Upper lobe of right lung (tissue), 1 donor: ENCODE results near the gene GPC3. TPM values are rescaled to one million over a fixed set of nuclear protein-coding genes. Genes with fewer than 3 reads are reported as not detected.

Experiments
- ATAC-seq: fragments of 200-7000 bp; cut with Tn5 transposase; one replicate; pipeline ENCODE4 v1.9.1; 2020; ENCODE audit warnings: mild to moderate bottlenecking, moderate library complexity
- DNase-seq: peaks from one replicate; pipeline ENCODE4 v3.0.0-alpha.2; 2020
- H3K27ac ChIP-seq: fragments of 200-600 bp; one replicate; pipeline ENCODE4 v1.8.0; 2022
- H3K27me3 ChIP-seq: fragments of 200-600 bp; one replicate; pipeline ENCODE4 v1.8.0; 2022; ENCODE audit warnings: mild to moderate bottlenecking
- H3K36me3 ChIP-seq: fragments of 200-600 bp; one replicate; pipeline ENCODE4 v1.8.0; 2022
- H3K4me1 ChIP-seq: fragments of 200-600 bp; one replicate; pipeline ENCODE4 v1.8.0; 2022
- H3K4me3 ChIP-seq: fragments of 200-600 bp; one replicate; pipeline ENCODE4 v1.8.0; 2022; ENCODE audit warnings: mild to moderate bottlenecking
- H3K9me3 ChIP-seq: fragments of 200-600 bp; one replicate; pipeline ENCODE4 v1.8.0; 2022
- intact Hi-C: fragments of 100-400 bp; cut with DNase I; formaldehyde crosslinking; loops from one replicate; pipeline ENCODE4 v1.11.0; 2022
- total RNA-seq: library from RNA; stranded (reverse); fragmentation: NEBNext Ultra II Directional; extraction: Animal tissue kit (Norgen Biotek cat#: 25700); gene quantifications from one replicate; pipeline ENCODE4 v1.2.1, GENCODE V29; 2021
- TF ChIP-seq, protein P1 (sequence below): fragments of 200-600 bp; IDR thresholded peaks from one replicate; pipeline ENCODE4 v1.8.0; 2022; ENCODE audit warnings: antibody characterized with exemption
- donor health status: DM: no; HTN: yes; CAD: no; lungs with severe emphysema.

Gene GPC3
- total RNA-seq, 1 donor from 2014 or later: 67.7 TPM

DNA sequence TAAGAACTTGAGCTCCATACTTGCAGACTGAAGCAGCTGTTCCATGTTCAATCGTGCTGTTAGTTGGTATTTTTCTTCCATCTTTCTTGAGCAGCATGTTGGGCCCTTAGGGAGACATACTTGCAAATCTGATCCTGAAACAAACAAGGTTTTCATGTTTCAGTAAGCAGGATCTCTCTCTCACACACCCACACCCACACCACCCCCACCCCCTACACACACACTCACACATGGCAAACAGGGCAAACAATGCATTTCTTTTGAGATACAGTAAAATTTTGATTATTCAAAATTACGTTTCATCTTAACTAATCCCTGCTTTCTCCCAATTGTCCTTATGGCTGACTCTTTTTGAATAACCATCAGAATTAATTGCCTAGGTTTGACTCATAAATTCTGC lies 32.3 kb downstream of the GPC3 start:
- Histone ChIP-seq H3K27me3 (no peaks in the 10 kb centered on the region), H3K4me3 (no peak overlapping the region), H3K9me3 (no peaks in the 10 kb centered on the region), H3K36me3 (no peaks in the 10 kb centered on the region), H3K27ac (no peak overlapping the region), H3K4me1 (no peaks in the 10 kb centered on the region)
- TF ChIP-seq, protein P1, sequence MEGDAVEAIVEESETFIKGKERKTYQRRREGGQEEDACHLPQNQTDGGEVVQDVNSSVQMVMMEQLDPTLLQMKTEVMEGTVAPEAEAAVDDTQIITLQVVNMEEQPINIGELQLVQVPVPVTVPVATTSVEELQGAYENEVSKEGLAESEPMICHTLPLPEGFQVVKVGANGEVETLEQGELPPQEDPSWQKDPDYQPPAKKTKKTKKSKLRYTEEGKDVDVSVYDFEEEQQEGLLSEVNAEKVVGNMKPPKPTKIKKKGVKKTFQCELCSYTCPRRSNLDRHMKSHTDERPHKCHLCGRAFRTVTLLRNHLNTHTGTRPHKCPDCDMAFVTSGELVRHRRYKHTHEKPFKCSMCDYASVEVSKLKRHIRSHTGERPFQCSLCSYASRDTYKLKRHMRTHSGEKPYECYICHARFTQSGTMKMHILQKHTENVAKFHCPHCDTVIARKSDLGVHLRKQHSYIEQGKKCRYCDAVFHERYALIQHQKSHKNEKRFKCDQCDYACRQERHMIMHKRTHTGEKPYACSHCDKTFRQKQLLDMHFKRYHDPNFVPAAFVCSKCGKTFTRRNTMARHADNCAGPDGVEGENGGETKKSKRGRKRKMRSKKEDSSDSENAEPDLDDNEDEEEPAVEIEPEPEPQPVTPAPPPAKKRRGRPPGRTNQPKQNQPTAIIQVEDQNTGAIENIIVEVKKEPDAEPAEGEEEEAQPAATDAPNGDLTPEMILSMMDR: no peak
- no peak for ATAC-seq
- no peak for DNase-seq
- intact Hi-C loops: no loop called here

DNA sequence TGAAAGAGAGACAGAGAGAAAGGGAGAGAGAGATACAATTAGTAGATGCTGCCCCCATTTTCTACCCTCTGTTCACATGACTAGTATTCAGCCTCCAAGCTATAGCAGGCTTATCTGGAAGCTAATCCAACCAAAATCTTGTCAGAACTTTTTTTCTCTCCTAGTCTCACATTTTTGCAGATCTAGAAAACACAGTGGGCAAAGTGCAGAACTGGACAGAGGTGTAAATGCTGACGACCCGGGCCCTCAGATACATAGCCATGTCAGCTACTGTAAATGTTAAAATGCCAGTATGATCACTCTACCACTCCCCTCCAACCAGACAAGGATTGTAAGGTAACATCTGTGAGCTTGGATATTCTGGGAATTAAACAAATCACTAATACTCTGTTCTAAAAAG lies 34.3 kb downstream of the GPC3 start:
- Histone ChIP-seq H3K27ac (no peak overlapping the region), H3K36me3 (no peaks in the 10 kb centered on the region), H3K4me3 (no peak overlapping the region), H3K9me3 (no peaks in the 10 kb centered on the region), H3K27me3 (no peaks in the 10 kb centered on the region), H3K4me1 (no peaks in the 10 kb centered on the region)
- no peak for ATAC-seq
- TF ChIP-seq, protein P1: no peak
- no peak for DNase-seq
- intact Hi-C loops: no loop called here

DNA sequence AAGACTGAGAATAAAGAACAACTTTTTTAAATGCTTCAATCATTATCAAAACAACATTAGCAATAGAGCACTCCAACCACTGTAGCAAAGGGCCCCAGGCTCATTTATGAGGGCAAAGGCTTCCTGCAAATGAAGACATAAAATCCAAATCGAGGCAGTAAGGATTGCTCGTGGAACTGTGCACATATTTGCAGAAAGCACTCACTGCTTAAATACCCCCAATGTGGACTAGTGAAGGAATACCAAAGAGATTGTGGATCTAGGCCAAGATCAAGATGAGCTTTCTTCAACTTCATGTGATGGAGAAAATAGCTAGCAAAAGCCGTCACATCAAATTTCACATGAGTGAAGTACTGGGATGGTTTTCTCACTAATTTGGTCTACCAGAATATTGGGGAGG lies 35.2 kb downstream of the GPC3 start:
- no peak overlapping the region for H3K4me3 ChIP-seq
- H3K36me3 ChIP-seq: no peaks in the 10 kb centered on the region
- H3K4me1 ChIP-seq: no peaks in the 10 kb centered on the region
- no peaks in the 10 kb centered on the region for H3K27me3 ChIP-seq
- ATAC-seq: no peak
- no peak for DNase-seq
- H3K9me3 ChIP-seq: no peaks in the 10 kb centered on the region
- TF ChIP-seq, protein P1: no peak
- intact Hi-C loops: no loop called here
- H3K27ac ChIP-seq: no peak overlapping the region

DNA sequence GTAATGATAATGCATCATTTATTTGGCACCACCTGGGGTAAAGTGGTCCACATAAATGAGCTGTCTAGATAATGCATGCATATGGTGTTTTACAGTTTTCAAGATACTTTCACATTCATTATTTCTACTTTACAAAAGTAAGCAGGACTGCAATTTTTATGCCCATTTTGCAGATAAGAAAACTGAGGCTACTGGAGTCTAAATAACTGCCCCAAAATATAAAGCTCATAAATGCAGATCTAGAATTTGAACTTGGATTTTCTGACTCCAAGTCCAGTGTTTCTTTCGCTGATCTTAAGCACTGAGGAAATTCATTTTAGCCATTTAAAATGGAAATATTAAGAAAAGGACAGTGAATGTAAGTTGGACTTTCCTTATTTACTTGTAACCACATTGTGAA lies 36.5 kb downstream of the GPC3 start:
- TF ChIP-seq, protein P1: no peak
- no peak for ATAC-seq
- Histone ChIP-seq H3K36me3 (no peaks in the 10 kb centered on the region), H3K27ac (no peak overlapping the region), H3K4me1 (no peaks in the 10 kb centered on the region), H3K4me3 (no peak overlapping the region), H3K27me3 (no peaks in the 10 kb centered on the region), H3K9me3 (no peaks in the 10 kb centered on the region)
- DNase-seq: no peak
- intact Hi-C loops: no loop called here

DNA sequence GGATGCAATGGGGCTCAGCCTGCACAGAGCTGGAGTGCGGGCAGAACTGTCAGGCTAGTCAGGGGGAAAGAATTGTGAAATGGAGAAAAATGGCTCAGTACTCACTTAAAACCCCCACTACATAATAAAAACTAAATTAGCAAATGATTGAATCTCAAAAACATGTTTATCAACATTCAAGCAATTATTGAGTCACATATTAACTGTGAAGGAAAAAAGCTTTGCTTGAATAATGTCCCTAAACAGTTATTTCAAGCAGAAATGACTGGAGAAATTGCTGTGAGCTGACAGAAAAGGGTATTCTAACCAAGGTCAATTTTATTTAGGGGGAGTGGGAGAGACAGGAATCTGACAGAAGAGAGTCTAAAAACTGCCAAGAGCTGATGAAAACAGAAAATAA lies 37.4 kb downstream of the GPC3 start:
- TF ChIP-seq, protein P1: no peak
- intact Hi-C loops: no loop called here

DNA sequence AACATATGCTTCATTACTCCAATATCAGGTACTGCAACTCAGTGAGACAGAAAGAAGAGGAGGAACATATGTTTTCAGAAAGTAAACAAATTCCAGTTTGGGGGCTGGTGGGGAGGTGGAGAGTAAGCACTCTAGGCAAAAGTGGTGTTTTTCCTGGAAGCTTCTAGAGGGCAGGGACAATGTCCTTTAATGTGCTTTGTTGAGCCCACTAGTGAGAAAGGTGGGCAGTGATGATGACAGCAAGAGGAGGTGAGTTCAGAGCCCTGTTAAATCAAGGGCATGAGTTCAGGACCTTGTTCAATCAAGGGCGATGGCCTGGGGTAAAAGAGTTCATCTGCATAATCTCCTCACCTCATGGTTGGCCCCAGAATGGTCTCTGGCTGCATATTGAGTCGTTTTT lies 38.4 kb downstream of the GPC3 start:
- no peaks in the 10 kb centered on the region for H3K4me1 ChIP-seq
- H3K4me3 ChIP-seq: no peak overlapping the region
- H3K9me3 ChIP-seq: no peaks in the 10 kb centered on the region
- intact Hi-C loops: no loop called here
- ATAC-seq (no peak), DNase-seq (no peak)
- no peaks in the 10 kb centered on the region for H3K27me3 ChIP-seq
- TF ChIP-seq, protein P1: no peak
- no peak overlapping the region for H3K27ac ChIP-seq
- no peaks in the 10 kb centered on the region for H3K36me3 ChIP-seq

More for the DNA sequence above, 37.4 kb downstream of the GPC3 start:
- Histone ChIP-seq H3K4me1 (no peaks in the 10 kb centered on the region), H3K27ac (no peak overlapping the region), H3K36me3 (no peaks in the 10 kb centered on the region), H3K9me3 (no peaks in the 10 kb centered on the region), H3K4me3 (no peak overlapping the region), H3K27me3 (no peaks in the 10 kb centered on the region)
- DNase-seq (no peak), ATAC-seq (no peak)
